ENCODE measurements around the gene DNAL4.

DNAL4 gene

GRCh38 chr22:38795569-38795968 is 1.6 kb upstream of the DNAL4 start:
- no peak for TF ChIP-seq FOXP2 (optimal IDR thresholded peaks at IDR 0.05; ENCODE audit: borderline replicate concordance, extremely low read depth, extremely low read length, insufficient read depth)
- no peak for TF ChIP-seq REST (IDR thresholded peaks at IDR 0.05; ENCODE audit: insufficient read depth in 1 of 2, low read depth in 2 of 2, low read length in 2 of 2)
- TF ChIP-seq POLR2AphosphoS5 (IDR thresholded peaks at IDR 0.05; ENCODE audit: low read depth, low read length): no peak
- TF ChIP-seq SIN3A (IDR thresholded peaks at IDR 0.05; ENCODE audit: borderline replicate concordance, insufficient read depth, low read length): no peak
- no peak for TF ChIP-seq TAF1 (IDR thresholded peaks at IDR 0.05; ENCODE audit: borderline replicate concordance, insufficient read depth, low read length)

- no peak for TF ChIP-seq TAF1 (IDR thresholded peaks at IDR 0.05; ENCODE audit: borderline replicate concordance, insufficient read depth, low read length)
- no peak for TF ChIP-seq REST (IDR thresholded peaks at IDR 0.05; ENCODE audit: insufficient read depth in 1 of 2, low read depth in 2 of 2, low read length in 2 of 2)
- TF ChIP-seq POLR2AphosphoS5 (IDR thresholded peaks at IDR 0.05; ENCODE audit: low read depth, low read length): no peak
- TF ChIP-seq FOXP2 (optimal IDR thresholded peaks at IDR 0.05; ENCODE audit: borderline replicate concordance, extremely low read depth, extremely low read length, insufficient read depth): no peak
- no peak for TF ChIP-seq SIN3A (IDR thresholded peaks at IDR 0.05; ENCODE audit: borderline replicate concordance, insufficient read depth, low read length)
Measured at GRCh38 chr22:38793317-38793716, 626 bp downstream of the DNAL4 start.

GRCh38 chr22:38792833-38793232 is 1.1 kb downstream of the DNAL4 start:
- TF ChIP-seq REST (IDR thresholded peaks at IDR 0.05; ENCODE audit: insufficient read depth in 1 of 2, low read depth in 2 of 2, low read length in 2 of 2) (no peak), POLR2AphosphoS5 (IDR thresholded peaks at IDR 0.05; ENCODE audit: low read depth, low read length) (no peak), SIN3A (IDR thresholded peaks at IDR 0.05; ENCODE audit: borderline replicate concordance, insufficient read depth, low read length) (no peak), FOXP2 (optimal IDR thresholded peaks at IDR 0.05; ENCODE audit: borderline replicate concordance, extremely low read depth, extremely low read length, insufficient read depth) (no peak), TAF1 (IDR thresholded peaks at IDR 0.05; ENCODE audit: borderline replicate concordance, insufficient read depth, low read length) (no peak)

- TF ChIP-seq SIN3A (IDR thresholded peaks at IDR 0.05; ENCODE audit: borderline replicate concordance, insufficient read depth, low read length) (no peak), REST (IDR thresholded peaks at IDR 0.05; ENCODE audit: insufficient read depth in 1 of 2, low read depth in 2 of 2, low read length in 2 of 2) (no peak), TAF1 (IDR thresholded peaks at IDR 0.05; ENCODE audit: borderline replicate concordance, insufficient read depth, low read length) (no peak), FOXP2 (optimal IDR thresholded peaks at IDR 0.05; ENCODE audit: borderline replicate concordance, extremely low read depth, extremely low read length, insufficient read depth) (no peak)
Measured at GRCh38 chr22:38789606-38790005, 4.3 kb downstream of the DNAL4 start.

- TF ChIP-seq REST (IDR thresholded peaks at IDR 0.05; ENCODE audit: insufficient read depth in 1 of 2, low read depth in 2 of 2, low read length in 2 of 2) (no peak), POLR2AphosphoS5 (IDR thresholded peaks at IDR 0.05; ENCODE audit: low read depth, low read length) (no peak), SIN3A (IDR thresholded peaks at IDR 0.05; ENCODE audit: borderline replicate concordance, insufficient read depth, low read length) (no peak), FOXP2 (optimal IDR thresholded peaks at IDR 0.05; ENCODE audit: borderline replicate concordance, extremely low read depth, extremely low read length, insufficient read depth) (no peak), TAF1 (IDR thresholded peaks at IDR 0.05; ENCODE audit: borderline replicate concordance, insufficient read depth, low read length) (no peak)
Measured at GRCh38 chr22:38788846-38789245, 5.1 kb downstream of the DNAL4 start.

All from PFSK-1 (cell line).